ENCODE results near the gene ARFRP1. TPM values are rescaled to one million over a fixed set of nuclear protein-coding genes. Genes with fewer than 3 reads are reported as not detected.
"Not testable (repeated sequence)": the region's sequence is repeated elsewhere in the genome, so short reads cannot be mapped to it uniquely, and the experiment has no call there.

Gene ARFRP1
- total RNA-seq, 1 experiment from 2014 or later = 46.2 TPM

GRCh38 chr20:63733117-63733516 lies 25.3 kb upstream of the ARFRP1 start:
- DNase-seq (ENCODE audit: low read depth) = no peak

GRCh38 chr20:63732118-63733095 lies 24.6 kb upstream of the ARFRP1 start:
- DNase-seq (ENCODE audit: low read depth) = no peak

- DNase-seq (ENCODE audit: low read depth) = no peak
Measured at GRCh38 chr20:63731410-63731809, 23.6 kb upstream of the ARFRP1 start.

GRCh38 chr20:63730189-63730733 lies 22.5 kb upstream of the ARFRP1 start:
- not testable (repeated sequence) for DNase-seq (ENCODE audit: low read depth)

- DNase-seq (ENCODE audit: low read depth) = not testable (repeated sequence)
Measured at GRCh38 chr20:63722967-63723622, 15.3 kb upstream of the ARFRP1 start.

- DNase-seq (ENCODE audit: low read depth) = no peak
Measured at GRCh38 chr20:63718996-63719395, 11.2 kb upstream of the ARFRP1 start.

GRCh38 chr20:63714858-63715257 lies 7.1 kb upstream of the ARFRP1 start:
- DNase-seq (ENCODE audit: low read depth) = no peak

- no peak for DNase-seq (ENCODE audit: low read depth)
Measured at GRCh38 chr20:63712191-63712590, 4.4 kb upstream of the ARFRP1 start.

GRCh38 chr20:63711085-63711645 lies 3.4 kb upstream of the ARFRP1 start:
- no peak for DNase-seq (ENCODE audit: low read depth)

- DNase-seq (ENCODE audit: low read depth) = no peak
Measured at GRCh38 chr20:63709149-63709527, 1.4 kb upstream of the ARFRP1 start.

- DNase-seq (ENCODE audit: low read depth) = no peak
Measured at GRCh38 chr20:63708301-63709148, 749 bp upstream of the ARFRP1 start.

GRCh38 chr20:63706852-63707557 lies 771 bp downstream of the ARFRP1 start:
- DNase-seq (ENCODE audit: low read depth) = peak; percentile 61

GRCh38 chr20:63706027-63706695 lies 1.6 kb downstream of the ARFRP1 start:
- DNase-seq (ENCODE audit: low read depth) = no peak

GRCh38 chr20:63705232-63706026 lies 2.3 kb downstream of the ARFRP1 start:
- no peak for DNase-seq (ENCODE audit: low read depth)

- no peak for DNase-seq (ENCODE audit: low read depth)
Measured at GRCh38 chr20:63704749-63705117, 3.0 kb downstream of the ARFRP1 start.

GRCh38 chr20:63703976-63704748 lies 3.6 kb downstream of the ARFRP1 start:
- no peak for DNase-seq (ENCODE audit: low read depth)

- no peak for DNase-seq (ENCODE audit: low read depth)
Measured at GRCh38 chr20:63703471-63703975, 4.3 kb downstream of the ARFRP1 start.
